NCI-H1694 (cell line): ENCODE results near the gene CLPX.
"Not testable (repeated sequence)": the region's sequence is repeated elsewhere in the genome, so short reads cannot be mapped to it uniquely, and the experiment has no call there.

Experiments used
- DNase-seq: peaks from one replicate; lab custom pipeline; 2025; lab: John Stamatoyannopoulos, UW

The CLPX gene

GRCh38 chr15:65172531-65172930, 12.6 kb downstream of the CLPX start:
- DNase-seq = no peak

GRCh38 chr15:65171428-65171827, 13.7 kb downstream of the CLPX start:
- no peak for DNase-seq

- no peak for DNase-seq
Observed at GRCh38 chr15:65165875-65166274, 19.3 kb downstream of the CLPX start.

- DNase-seq = no peak
Observed at GRCh38 chr15:65164139-65164538, 21.0 kb downstream of the CLPX start.

GRCh38 chr15:65163041-65163440, 22.1 kb downstream of the CLPX start:
- no peak for DNase-seq

- no peak for DNase-seq
Observed at GRCh38 chr15:65156692-65157091, 28.4 kb downstream of the CLPX start.

- DNase-seq = no peak
Observed at GRCh38 chr15:65154720-65155119, 30.4 kb downstream of the CLPX start.

GRCh38 chr15:65147902-65148301, 37.2 kb downstream of the CLPX start:
- DNase-seq = no peak

GRCh38 chr15:65146438-65146837, 38.7 kb downstream of the CLPX start:
- DNase-seq = no peak

- not testable (repeated sequence) for DNase-seq
Observed at GRCh38 chr15:65138631-65139030, 46.5 kb downstream of the CLPX start.

GRCh38 chr15:65137893-65138292, 47.2 kb downstream of the CLPX start:
- DNase-seq = not testable (repeated sequence)

- not testable (repeated sequence) for DNase-seq
Observed at GRCh38 chr15:65137089-65137488, 48.1 kb downstream of the CLPX start.

GRCh38 chr15:65134538-65134937, 50.6 kb downstream of the CLPX start:
- DNase-seq = no peak

GRCh38 chr15:65133548-65134200, 51.5 kb downstream of the CLPX start, which contains the start of gene PDCD7:
Gene PDCD7, minus strand, starts transcription at chr15:65133808. Its CDS starts 27 bp downstream, at chr15:65133781.
- DNase-seq = peak; percentile 92

- DNase-seq = no peak
Observed at GRCh38 chr15:65132878-65133547, 52.1 kb downstream of the CLPX start.

GRCh38 chr15:65130941-65131340, 54.2 kb downstream of the CLPX start:
- DNase-seq = no peak

- no peak for DNase-seq
Observed at GRCh38 chr15:65115542-65115941, 69.6 kb downstream of the CLPX start.

- DNase-seq = peak; percentile 71
Observed at GRCh38 chr15:65115086-65115485, 70.1 kb downstream of the CLPX start, which contains the start of gene UBAP1L. Gene UBAP1L, minus strand, starts transcription at chr15:65115200. Its CDS starts 8,985 bp downstream, at chr15:65106215.

- DNase-seq = no peak
Observed at GRCh38 chr15:65110676-65111292, 74.4 kb downstream of the CLPX start.

GRCh38 chr15:65106011-65106590, 79.0 kb downstream of the CLPX start:
- DNase-seq = no peak

- no peak for DNase-seq
Observed at GRCh38 chr15:65105038-65105437, 80.1 kb downstream of the CLPX start.

GRCh38 chr15:65102912-65103311, 82.2 kb downstream of the CLPX start:
- no peak for DNase-seq
